Type B pancreatic cell (in vitro differentiated cells): ENCODE results near the gene FAM174C. TPM values are rescaled to one million over a fixed set of nuclear protein-coding genes. Genes with fewer than 3 reads are reported as not detected.

ENCODE experiments used
- DNase-seq: peaks from one replicate; pipeline ENCODE4 v3.0.0; 2021; ENCODE audit warnings: mixed read lengths; ENCODE audit not compliant: unreplicated experiment; ENCODE audit errors: extremely low spot score
- H3K27ac Mint-ChIP-seq: 2 replicates; pipeline ENCODE4 v1.8.0; 2021; ENCODE audit warnings: mild to moderate bottlenecking, mixed read lengths
- H3K27me3 Mint-ChIP-seq: 2 replicates; pipeline ENCODE4 v1.8.0; 2021; ENCODE audit warnings: mixed read lengths
- H3K36me3 Mint-ChIP-seq: 2 replicates; pipeline ENCODE4 v1.8.0; 2021; ENCODE audit warnings: mixed read lengths
- H3K4me1 Mint-ChIP-seq: one replicate; pipeline ENCODE4 v1.8.0; 2021; ENCODE audit warnings: mixed read lengths; ENCODE audit not compliant: unreplicated experiment
- H3K4me3 Mint-ChIP-seq: 2 replicates; pipeline ENCODE4 v1.8.0; 2021; ENCODE audit warnings: mild to moderate bottlenecking, mixed read lengths
- H3K9me3 Mint-ChIP-seq: 2 replicates; pipeline ENCODE4 v1.8.0; 2021; ENCODE audit warnings: mixed read lengths
- CTCF ChIP-seq: fragments of 200-600 bp; sonication (generic); conservative IDR thresholded peaks from 2 replicates; pipeline ENCODE4 v1.5.0; 2021; ENCODE audit warnings: antibody characterized with exemption, mild to moderate bottlenecking
- total RNA-seq: library from RNA; stranded (reverse); gene quantifications from 2 replicates; pipeline ENCODE4 v1.2.1, GENCODE V29; 2021; ENCODE audit warnings: low replicate concordance

The FAM174C gene
- total RNA-seq, 1 donor from 2014 or later, result 30.6 TPM

DNA sequence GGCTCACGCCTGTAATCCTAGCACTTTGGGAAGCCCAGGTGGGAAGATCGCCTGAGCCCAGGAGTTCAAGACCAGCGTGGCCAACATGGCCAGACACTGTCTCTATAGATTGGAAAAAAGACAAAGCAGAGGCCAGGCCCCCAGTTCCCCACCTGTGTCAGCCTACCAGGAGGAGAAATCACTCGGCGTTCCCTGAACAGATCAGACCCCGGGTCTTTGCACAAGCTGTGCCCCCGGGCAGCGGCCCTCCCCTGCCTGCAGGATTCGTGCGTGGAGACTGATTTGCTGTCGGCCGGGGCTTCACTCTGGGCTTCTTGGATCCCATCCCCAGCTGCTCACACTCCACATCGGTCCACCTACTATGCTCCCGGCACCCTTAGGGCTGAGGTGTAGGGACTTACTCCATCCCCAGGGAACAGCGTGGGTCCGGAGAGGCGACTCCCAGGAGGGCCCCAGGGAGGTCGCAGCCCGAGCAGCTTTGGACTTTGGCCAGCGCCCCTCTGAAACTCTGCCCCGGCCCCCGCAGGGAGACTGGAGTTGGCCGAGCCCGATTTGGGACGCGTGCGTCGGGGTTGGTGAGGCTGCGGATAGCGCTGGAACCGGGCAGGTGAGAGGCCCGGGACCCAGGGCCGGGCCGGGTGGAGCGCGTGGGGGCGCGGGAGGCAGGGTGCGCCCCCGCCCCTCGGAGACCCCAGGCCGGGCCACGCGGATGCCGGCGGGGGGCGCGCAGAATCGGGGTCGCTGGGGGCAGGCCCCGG lies 9.8 kb downstream of the FAM174C start:
- peaks cover 10% of the 10 kb centered on the region for H3K4me1 Mint-ChIP-seq
- peak overlapping the region; percentile 51 for H3K27ac Mint-ChIP-seq
- DNase-seq, result no peak
- peaks cover 7% of the 10 kb centered on the region for H3K27me3 Mint-ChIP-seq
- peak overlapping the region; percentile 85 for H3K4me3 Mint-ChIP-seq
- TF ChIP-seq CTCF, result no peak
- H3K9me3 Mint-ChIP-seq, result no peaks in the 10 kb centered on the region
- no peaks in the 10 kb centered on the region for H3K36me3 Mint-ChIP-seq

- Mint-ChIP-seq H3K36me3 (no peaks in the 10 kb centered on the region), H3K27ac (peak within 1 kb of the TSS; percentile 51)
Observed at GRCh38 chr19:1285737-1286360, 10.5 kb downstream of the FAM174C start, which contains the start of gene EFNA2. Gene EFNA2, plus strand, starts transcription at chr19:1285873. Its CDS starts 296 bp downstream, at chr19:1286169.

GRCh38 chr19:1286487-1287353 lies 11.4 kb downstream of the FAM174C start:
- no peak for TF ChIP-seq CTCF
- H3K36me3 Mint-ChIP-seq, result no peaks in the 10 kb centered on the region
- H3K4me3 Mint-ChIP-seq, result peak overlapping the region; percentile 82
- H3K27me3 Mint-ChIP-seq, result peaks cover 7% of the 10 kb centered on the region
- DNase-seq, result no peak
- H3K9me3 Mint-ChIP-seq, result no peaks in the 10 kb centered on the region
- peaks cover 10% of the 10 kb centered on the region for H3K4me1 Mint-ChIP-seq
- H3K27ac Mint-ChIP-seq, result no peak overlapping the region

More at GRCh38 chr19:1285737-1286360, 10.5 kb downstream of the FAM174C start, which contains the start of gene EFNA2:
- Mint-ChIP-seq H3K27me3 (peaks cover 7% of the 10 kb centered on the region), H3K4me1 (peaks cover 10% of the 10 kb centered on the region), H3K9me3 (no peaks in the 10 kb centered on the region), H3K4me3 (peak within 1 kb of the TSS; percentile 85)
- DNase-seq, result no peak
- peak; percentile 17 for TF ChIP-seq CTCF

GRCh38 chr19:1287354-1288225 lies 12.3 kb downstream of the FAM174C start:
- Mint-ChIP-seq H3K9me3 (no peaks in the 10 kb centered on the region), H3K4me1 (peaks cover 10% of the 10 kb centered on the region), H3K27me3 (peaks cover 7% of the 10 kb centered on the region), H3K4me3 (peak overlapping the region; percentile 72), H3K27ac (no peak overlapping the region), H3K36me3 (no peaks in the 10 kb centered on the region)
- no peak for DNase-seq
- TF ChIP-seq CTCF, result no peak

DNA sequence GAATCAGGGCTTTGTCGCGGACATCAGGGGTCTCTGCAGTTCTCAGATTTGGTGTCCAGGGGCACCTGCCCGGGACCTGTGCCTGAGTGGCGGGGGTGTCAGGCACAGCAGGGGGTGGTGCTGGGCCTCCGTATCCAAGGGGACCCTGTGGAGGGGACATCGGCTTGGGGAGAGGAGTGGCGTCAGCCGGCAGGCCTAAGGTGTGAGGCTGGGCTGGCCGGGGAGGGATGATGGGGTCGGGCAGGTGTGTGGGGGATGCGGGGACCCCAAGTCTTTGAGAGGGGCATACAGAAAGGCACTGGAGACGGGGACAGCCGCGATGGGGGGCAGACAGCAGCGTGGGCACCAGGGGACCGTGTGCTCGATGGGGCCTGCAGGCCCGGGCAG lies 12.9 kb downstream of the FAM174C start:
- peak overlapping the region; percentile 61 for H3K4me3 Mint-ChIP-seq
- no peaks in the 10 kb centered on the region for H3K9me3 Mint-ChIP-seq
- DNase-seq, result no peak
- no peak overlapping the region for H3K27ac Mint-ChIP-seq
- TF ChIP-seq CTCF, result no peak
- peaks cover 10% of the 10 kb centered on the region for H3K4me1 Mint-ChIP-seq
- H3K27me3 Mint-ChIP-seq, result peaks cover 7% of the 10 kb centered on the region
- no peaks in the 10 kb centered on the region for H3K36me3 Mint-ChIP-seq
